Upper lobe of right lung (tissue), 1 donor: Measurements from ENCODE around the gene PTPRG. TPM values are rescaled to one million over a fixed set of nuclear protein-coding genes. Genes with fewer than 3 reads are reported as not detected.

Experiments
- ATAC-seq: fragments of 200-7000 bp; cut with Tn5 transposase; one replicate; pipeline ENCODE4 v1.9.1; 2020; ENCODE audit warnings: mild to moderate bottlenecking, moderate library complexity
- DNase-seq: peaks from one replicate; pipeline ENCODE4 v3.0.0-alpha.2; 2020
- H3K27ac ChIP-seq: fragments of 200-600 bp; one replicate; pipeline ENCODE4 v1.8.0; 2022
- H3K27me3 ChIP-seq: fragments of 200-600 bp; one replicate; pipeline ENCODE4 v1.8.0; 2022; ENCODE audit warnings: mild to moderate bottlenecking
- H3K36me3 ChIP-seq: fragments of 200-600 bp; one replicate; pipeline ENCODE4 v1.8.0; 2022
- H3K4me1 ChIP-seq: fragments of 200-600 bp; one replicate; pipeline ENCODE4 v1.8.0; 2022
- H3K4me3 ChIP-seq: fragments of 200-600 bp; one replicate; pipeline ENCODE4 v1.8.0; 2022; ENCODE audit warnings: mild to moderate bottlenecking
- H3K9me3 ChIP-seq: fragments of 200-600 bp; one replicate; pipeline ENCODE4 v1.8.0; 2022
- CTCF ChIP-seq: fragments of 200-600 bp; IDR thresholded peaks from one replicate; pipeline ENCODE4 v1.8.0; 2022; ENCODE audit warnings: antibody characterized with exemption
- intact Hi-C: fragments of 100-400 bp; cut with DNase I; formaldehyde crosslinking; loops from one replicate; pipeline ENCODE4 v1.11.0; 2022
- total RNA-seq: library from RNA; stranded (reverse); fragmentation: NEBNext Ultra II Directional; extraction: Animal tissue kit (Norgen Biotek cat#: 25700); gene quantifications from one replicate; pipeline ENCODE4 v1.2.1, GENCODE V29; 2021
- donor health status: DM: no; HTN: yes; CAD: no; lungs with severe emphysema.

The PTPRG gene
- total RNA-seq, 1 donor from 2014 or later, result 86.7 TPM

GRCh38 chr3:62142331-62143085 lies 581.1 kb downstream of the PTPRG start:
- TF ChIP-seq CTCF, result no peak
- no peaks in the 10 kb centered on the region for H3K27me3 ChIP-seq
- H3K36me3 ChIP-seq, result no peaks in the 10 kb centered on the region
- H3K4me1 ChIP-seq, result peaks cover 10% of the 10 kb centered on the region
- DNase-seq (no peak), ATAC-seq (no peak)
- H3K9me3 ChIP-seq, result no peaks in the 10 kb centered on the region
- no peak overlapping the region for H3K27ac ChIP-seq
- intact Hi-C loops, result no loop called here
- no peak overlapping the region for H3K4me3 ChIP-seq

GRCh38 chr3:62143843-62144450 lies 582.6 kb downstream of the PTPRG start:
- Histone ChIP-seq H3K4me1 (peaks cover 10% of the 10 kb centered on the region), H3K27ac (no peak overlapping the region), H3K27me3 (no peaks in the 10 kb centered on the region), H3K9me3 (no peaks in the 10 kb centered on the region), H3K36me3 (no peaks in the 10 kb centered on the region), H3K4me3 (no peak overlapping the region)
- intact Hi-C loops, result no loop called here
- no peak for TF ChIP-seq CTCF
- DNase-seq (no peak), ATAC-seq (no peak)

GRCh38 chr3:62144482-62144881 lies 583.1 kb downstream of the PTPRG start:
- H3K4me3 ChIP-seq, result no peak overlapping the region
- peaks cover 10% of the 10 kb centered on the region for H3K4me1 ChIP-seq
- H3K27me3 ChIP-seq, result no peaks in the 10 kb centered on the region
- H3K36me3 ChIP-seq, result no peaks in the 10 kb centered on the region
- no peak overlapping the region for H3K27ac ChIP-seq
- intact Hi-C loops, result no loop called here
- ATAC-seq (no peak), DNase-seq (no peak)
- H3K9me3 ChIP-seq, result no peaks in the 10 kb centered on the region
- no peak for TF ChIP-seq CTCF

- intact Hi-C loops, result no loop called here
- Histone ChIP-seq H3K9me3 (no peaks in the 10 kb centered on the region), H3K4me1 (peaks cover 10% of the 10 kb centered on the region), H3K27ac (no peak overlapping the region), H3K27me3 (no peaks in the 10 kb centered on the region), H3K36me3 (no peaks in the 10 kb centered on the region), H3K4me3 (no peak overlapping the region)
- ATAC-seq (no peak), DNase-seq (no peak)
- no peak for TF ChIP-seq CTCF
Observed at GRCh38 chr3:62145086-62145757, 583.9 kb downstream of the PTPRG start.

GRCh38 chr3:62149539-62149938 lies 588.2 kb downstream of the PTPRG start:
- ATAC-seq, result no peak
- no peaks in the 10 kb centered on the region for H3K9me3 ChIP-seq
- DNase-seq, result no peak
- H3K4me1 ChIP-seq, result no peaks in the 10 kb centered on the region
- intact Hi-C loops, result no loop called here
- no peak for TF ChIP-seq CTCF
- H3K27me3 ChIP-seq, result no peaks in the 10 kb centered on the region
- no peaks in the 10 kb centered on the region for H3K36me3 ChIP-seq
- no peak overlapping the region for H3K4me3 ChIP-seq
- H3K27ac ChIP-seq, result no peak overlapping the region
